Stimulated activated CD4-positive, alpha-beta T cell treated with anti-CD3 and anti-CD28 coated beads, Interleukin-2, amount 100 ng/mL, for 48 hours (primary cell): Measurements from ENCODE around the gene FN1.

Source experiments
- DNase-seq, 2 donors: peaks; one replicate each; pipeline ENCODE4 v3.0.0-alpha.2; 2020

Gene FN1

DNA sequence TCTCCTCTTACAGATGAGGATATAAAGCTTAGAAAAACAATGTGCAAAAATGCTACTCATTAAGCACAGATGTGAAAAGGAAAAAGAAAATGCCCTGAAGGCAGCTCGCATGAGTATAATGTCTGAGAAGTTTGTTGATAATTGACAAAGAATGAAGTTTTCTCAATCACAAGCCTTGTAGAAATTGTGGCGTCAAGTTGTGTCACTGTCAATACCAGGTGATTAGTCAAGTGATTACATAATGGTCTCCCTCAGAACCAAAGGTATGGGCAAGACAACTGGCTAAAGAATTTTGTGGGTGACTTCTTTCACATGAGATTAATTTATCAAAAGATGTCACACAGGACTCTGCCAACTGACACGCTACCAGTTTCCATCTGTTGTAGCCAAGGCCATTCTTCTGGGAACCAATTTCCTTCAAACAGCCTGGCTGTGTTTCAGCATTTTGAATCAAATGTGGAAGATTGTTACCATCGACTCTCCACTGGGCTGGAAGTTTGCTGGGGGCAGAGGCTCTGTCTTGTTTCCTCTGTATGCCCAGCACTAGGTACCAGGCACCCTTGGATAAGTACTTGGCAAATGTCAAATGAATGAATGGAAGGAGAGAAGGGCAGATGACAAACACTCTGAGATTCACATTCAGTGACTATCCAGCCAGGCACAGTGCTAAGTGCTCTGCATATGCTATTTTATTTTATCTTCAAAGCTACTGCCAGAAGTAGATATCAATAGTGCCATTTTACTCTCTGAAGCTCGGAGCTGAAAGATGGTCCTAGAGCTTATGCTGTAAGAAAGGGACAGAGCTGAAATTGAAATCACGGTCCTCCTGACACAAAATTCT, 5.9 kb upstream of the FN1 start:
- no peak for DNase-seq

- DNase-seq, result no peak
Measured at GRCh38 chr2:215439980-215440512, 4.2 kb upstream of the FN1 start.

DNA sequence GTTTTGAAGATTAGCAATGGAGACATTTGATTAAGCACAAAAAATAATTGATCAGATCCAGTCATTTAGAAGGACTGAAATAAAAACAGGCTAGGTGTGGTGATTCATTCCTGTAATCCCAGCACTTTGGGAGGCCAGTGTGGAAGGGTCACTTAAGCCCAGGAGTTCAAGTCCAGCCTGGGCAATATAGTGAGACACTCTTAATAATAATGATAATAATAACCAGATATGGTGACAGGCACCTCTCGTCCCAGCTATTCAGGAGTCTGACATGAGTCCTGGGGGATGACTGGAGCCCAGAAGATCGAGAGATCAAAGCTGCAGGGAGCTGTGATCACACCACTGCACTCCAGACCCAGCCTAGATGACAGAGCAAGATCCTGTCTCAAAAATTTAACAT, 3.5 kb upstream of the FN1 start:
- no peak for DNase-seq

DNA sequence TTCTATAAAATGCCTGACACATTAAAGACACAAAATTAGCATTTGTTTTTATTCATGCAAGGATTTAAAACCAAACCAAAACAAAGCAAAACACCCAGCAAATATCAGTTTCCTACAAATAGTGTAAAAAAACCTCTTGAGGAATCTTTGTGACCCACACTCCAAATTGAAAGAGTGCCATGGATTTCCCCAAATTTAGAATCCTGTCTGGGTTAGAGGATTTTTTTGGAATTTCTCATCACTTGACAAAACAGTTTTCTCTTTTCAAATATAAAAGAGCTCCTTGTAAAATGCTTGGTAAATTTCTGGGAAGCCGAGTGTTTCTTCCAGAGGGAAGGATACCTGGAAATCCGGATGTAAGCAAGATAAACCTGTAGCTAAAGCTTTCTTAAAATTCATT, 1.7 kb upstream of the FN1 start:
- DNase-seq, result no peak

- no peak for DNase-seq
Measured at GRCh38 chr2:215436705-215437565, 1.1 kb upstream of the FN1 start.

DNA sequence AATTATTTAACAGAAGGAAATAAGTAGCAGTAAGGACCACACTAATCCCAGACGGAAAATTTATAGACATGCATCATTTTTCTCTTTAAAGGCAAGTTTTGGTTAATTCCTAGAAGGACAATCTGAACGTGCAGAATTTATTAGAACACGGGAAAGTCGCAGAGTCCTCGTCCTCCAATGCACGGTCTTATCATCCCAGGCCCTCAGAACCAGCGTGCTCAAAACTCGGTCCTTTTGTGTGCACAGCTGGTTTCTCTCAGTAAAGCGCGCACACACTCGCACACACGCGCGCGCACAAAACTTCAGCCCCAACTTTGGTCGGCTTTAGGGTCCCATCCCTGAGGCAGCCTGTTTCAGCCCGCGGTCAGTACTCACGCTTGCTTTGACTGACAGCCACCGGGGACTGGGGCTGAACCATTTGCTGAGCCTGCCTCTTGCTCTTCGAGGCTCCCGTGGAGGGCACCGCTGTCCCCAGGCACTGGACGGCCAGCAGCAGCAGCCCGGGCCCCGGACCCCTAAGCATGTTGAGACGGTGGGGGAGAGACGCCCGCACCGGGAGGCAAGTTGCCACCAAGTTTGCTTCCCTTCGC, 493 bp downstream of the FN1 start:
- no peak for DNase-seq

GRCh38 chr2:215434447-215435279, 1.2 kb downstream of the FN1 start:
- no peak for DNase-seq

GRCh38 chr2:215432759-215433594, 2.9 kb downstream of the FN1 start:
- DNase-seq, result no peak

DNA sequence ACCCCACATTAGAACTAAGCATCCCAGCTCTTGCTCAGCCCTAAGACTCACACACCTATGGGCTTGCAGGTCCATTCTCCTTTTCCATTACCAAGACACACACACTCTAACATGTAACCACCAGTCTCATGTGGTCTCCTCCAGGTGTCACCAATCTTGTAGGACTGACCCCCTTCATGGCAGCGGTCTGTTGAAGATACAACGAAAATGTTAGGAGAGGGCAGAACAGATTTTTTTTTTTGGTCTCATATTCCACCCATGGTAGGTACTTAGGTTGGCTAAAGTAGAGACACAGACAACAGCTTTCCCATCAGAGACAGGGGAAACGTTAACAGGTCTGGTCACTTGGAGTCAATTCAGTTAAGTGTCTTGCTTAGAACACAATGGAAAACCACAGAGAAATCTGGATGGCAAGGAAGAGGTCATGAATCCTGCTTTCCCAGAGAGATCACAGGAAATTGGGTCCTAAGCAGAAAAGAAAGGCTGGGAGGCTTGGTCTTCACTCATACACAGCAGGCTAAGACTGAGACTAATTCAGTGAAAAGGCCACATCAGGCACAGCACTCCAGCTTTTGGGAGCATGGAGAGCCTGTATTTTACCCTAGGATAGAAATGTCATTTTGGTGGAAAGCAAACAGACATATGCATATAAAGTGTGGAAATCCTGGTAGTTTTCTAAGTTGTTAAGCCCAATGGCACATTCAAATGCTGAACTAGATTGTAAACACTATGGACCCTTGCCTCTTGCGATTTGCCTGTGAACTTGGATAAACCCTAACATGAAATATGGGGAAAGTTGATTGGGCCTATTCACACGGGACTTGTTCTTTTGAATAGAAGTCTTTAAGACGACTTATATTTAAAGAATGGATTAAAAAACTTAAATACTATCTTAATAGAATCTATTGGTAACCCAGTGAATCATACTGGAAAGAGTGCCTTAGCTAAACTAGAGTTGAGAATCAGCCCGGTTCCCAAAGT, 3.8 kb downstream of the FN1 start:
- no peak for DNase-seq

DNA sequence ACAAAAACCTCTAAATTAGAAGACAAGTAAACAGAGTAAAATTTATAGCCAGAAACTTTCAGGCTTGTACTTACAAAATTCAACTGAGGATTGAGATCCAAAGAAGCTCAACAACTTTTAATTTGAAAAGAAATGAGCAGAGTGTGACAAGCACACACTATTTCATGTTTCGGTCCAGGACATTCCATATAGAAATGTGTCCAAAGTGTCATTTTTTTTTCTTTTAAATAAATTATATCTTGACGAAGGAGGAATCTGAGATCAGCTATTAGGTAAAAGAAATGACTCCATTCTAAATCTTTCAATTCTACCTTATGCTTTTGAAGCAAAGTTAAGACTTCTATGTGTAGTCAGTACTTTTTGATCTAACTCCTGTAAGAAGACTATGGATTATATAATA, 4.6 kb downstream of the FN1 start:
- DNase-seq, result no peak

DNA sequence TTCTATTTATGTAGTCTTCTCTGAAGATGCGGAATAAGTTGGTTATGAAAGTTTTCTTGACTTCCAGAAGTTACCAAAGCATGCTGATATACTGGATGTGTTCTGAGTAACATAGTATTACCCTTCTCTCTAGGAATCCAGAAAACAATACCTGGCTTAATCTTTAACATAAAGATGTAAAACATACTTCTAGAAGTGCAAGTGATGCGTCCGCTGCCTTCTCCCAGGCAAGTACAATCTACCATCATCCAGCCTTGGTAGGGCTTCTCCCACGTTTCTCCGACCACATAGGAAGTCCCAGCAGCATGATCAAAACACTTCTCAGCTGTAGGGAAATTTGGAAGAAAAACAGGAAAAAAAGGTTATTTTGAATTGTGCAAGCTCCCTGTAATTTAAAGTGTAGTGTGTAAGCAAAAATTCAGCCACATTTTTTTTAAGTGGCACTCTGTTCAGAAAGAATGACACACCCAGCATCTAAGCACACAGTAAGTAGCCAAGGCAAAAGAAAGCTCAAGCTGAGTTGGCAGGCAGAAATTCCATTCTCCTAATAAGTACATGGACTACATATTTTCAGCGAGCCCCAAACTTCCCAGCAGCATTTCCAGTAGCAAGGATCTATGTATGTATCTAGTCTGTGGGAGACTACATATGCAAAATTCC, 5.2 kb downstream of the FN1 start:
- no peak for DNase-seq

- no peak for DNase-seq
Measured at GRCh38 chr2:215429424-215429823, 6.4 kb downstream of the FN1 start.

DNA sequence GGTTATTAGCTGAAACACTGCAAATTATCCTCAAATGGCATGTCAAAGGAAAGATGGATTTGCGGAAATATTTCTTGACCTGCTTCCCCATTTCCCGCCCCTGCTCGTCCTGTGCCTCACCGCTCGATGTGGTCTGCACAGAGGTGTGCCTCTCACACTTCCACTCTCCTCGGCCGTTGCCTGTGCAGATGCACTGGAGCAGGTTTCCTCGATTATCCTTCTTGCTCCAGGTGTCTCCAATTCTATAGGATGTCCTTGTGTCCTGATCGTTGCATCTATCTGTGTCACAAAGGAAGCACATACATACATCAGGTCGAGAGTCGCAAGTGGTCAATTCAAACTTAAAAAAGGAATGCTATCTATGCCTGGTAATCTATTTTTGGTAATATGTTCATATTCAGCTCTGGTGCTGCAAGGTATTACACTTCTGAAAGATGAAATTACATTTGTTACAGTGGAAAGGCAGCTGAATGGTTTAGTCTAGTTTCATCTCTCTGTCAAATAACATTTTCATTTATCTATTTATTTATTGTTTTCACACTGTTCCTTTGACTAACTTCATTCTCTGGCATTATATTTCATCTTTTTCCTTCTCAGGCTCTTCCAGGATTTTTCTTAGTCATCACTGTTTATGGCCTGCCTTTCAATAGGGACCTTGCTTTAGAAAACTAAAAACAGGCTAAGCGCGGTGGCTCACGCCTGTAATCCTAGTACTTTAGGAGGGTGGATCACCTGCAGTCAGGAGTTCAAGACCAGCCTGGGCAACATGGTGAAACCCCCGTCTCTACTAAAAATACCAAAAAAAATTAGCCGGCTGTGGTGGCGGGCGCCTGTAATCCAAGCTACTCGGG, 7.6 kb downstream of the FN1 start:
- DNase-seq, result no peak

- DNase-seq, result no peak
Measured at GRCh38 chr2:215427585-215427984, 8.3 kb downstream of the FN1 start.

GRCh38 chr2:215425021-215425782, 10.7 kb downstream of the FN1 start:
- no peak for DNase-seq

- DNase-seq, result no peak
Measured at GRCh38 chr2:215423928-215424540, 11.8 kb downstream of the FN1 start.

GRCh38 chr2:215423234-215423633, 12.6 kb downstream of the FN1 start:
- no peak for DNase-seq
